Activated CD8-positive, alpha-beta memory T cell treated with anti-CD3 and anti-CD28 coated beads, Interleukin-2, amount 50 U/mL, for 1 hour (primary cell): ENCODE data around the gene RTRAF.

Experiments
- DNase-seq: peaks from one replicate; pipeline ENCODE4 v3.0.0-alpha.2; 2020; ENCODE audit errors: extremely low read depth

The RTRAF gene

GRCh38 chr14:52020866-52021717, 31.7 kb downstream of the RTRAF start:
- DNase-seq: no peak

- no peak for DNase-seq
These were observed 32.7 kb downstream of the RTRAF start for GRCh38 chr14:52021957-52022600.

DNA sequence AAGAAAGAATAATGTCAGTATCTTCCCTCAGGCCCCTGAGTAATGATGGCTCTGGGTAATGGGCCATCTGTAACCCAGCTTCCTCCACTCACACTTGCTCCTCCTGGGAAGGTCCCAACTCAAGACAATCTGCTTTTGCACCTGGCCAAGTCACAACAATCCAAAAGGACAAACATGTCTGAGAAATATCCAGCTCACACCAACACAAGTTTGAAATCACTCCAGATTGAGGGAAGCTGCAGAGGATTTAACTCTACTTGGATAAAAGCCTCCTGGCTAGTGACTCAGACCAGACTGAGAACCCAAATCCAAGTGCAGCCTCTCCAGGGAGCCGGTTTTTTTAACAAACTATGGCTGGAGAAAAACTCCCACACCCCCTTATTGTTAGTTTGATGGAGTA, 34.2 kb downstream of the RTRAF start:
- DNase-seq: no peak

GRCh38 chr14:52025310-52025709, 36.0 kb downstream of the RTRAF start:
- no peak for DNase-seq

DNA sequence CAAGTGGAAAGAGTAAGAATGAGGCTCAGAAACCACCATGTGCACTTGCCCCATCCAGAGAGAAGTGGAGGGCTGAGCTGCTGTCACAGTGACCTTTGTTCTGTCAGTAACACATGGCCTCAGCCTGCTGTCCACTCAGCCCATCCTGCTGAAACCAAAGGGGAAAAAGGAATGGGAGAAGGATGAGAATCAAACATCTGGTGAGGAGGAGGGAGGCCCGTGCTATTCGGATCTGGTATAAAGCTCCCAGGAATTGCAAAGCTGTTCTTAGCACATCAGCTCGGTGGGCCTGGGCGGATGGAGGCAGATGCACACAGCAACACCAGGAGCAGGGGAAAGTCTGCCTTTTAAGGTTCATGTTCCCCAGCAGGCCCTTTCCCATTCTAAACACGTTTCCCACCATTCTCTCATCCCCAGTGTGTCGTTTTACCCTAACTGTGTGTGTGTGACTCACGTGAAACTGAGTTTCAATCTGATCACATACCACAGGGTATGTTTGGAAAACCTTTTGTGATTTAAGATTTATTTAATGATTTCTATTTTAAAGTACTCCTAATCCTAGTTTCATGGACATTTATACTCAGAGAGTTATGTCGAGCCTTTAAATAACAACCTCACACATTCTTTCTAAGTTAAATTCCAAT, 36.8 kb downstream of the RTRAF start:
- no peak for DNase-seq

GRCh38 chr14:52026901-52027300, 37.6 kb downstream of the RTRAF start:
- no peak for DNase-seq

DNA sequence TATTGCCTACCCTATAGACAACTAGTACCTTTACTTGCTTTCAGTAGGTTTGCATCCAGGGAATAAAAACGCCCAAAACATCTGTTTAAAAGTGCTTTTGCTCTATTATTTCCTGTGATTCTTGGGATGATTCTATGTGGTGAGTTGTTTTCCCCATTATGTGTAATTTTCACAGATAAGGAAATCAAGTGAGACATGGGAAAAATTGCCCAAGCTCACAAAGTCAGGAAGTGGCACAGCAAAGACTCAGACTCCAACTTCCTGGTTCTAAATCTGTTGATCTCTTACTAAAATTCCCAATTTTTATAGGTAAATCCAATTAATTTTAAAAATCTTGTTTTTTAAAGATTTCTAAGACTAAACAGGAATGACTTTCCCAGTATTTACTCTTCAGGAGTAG, 40.5 kb downstream of the RTRAF start:
- no peak for DNase-seq

GRCh38 chr14:52031781-52032180, 42.4 kb downstream of the RTRAF start:
- no peak for DNase-seq

DNA sequence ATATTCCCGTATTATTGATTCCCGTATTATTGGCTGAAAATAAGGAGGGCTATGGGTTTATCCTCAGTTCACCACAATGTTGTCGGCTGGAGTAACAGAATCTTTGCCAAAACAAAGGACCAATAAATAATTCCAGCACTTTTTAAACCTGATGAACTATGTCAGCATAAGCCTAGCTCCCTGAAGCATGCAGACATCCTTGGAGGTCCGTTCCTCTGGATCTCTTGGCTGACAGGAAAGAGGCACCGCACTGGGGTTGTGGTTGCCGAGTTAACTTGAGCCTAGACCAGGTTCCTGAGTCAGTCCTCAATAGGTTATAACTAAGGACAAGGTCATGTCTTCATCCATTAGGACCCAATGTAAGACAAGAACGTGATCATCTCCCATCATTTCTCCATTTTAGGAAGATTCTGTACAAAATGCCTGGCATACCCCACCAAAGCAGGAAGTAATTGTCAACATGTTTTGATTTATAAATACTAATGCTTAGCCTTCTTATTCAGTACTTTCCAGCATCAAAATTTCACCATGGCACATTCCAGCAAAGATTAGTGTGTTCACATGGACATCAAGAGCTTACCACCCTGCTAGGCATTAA, 43.0 kb downstream of the RTRAF start:
- no peak for DNase-seq

- no peak for DNase-seq
These were observed 43.8 kb downstream of the RTRAF start for GRCh38 chr14:52033101-52033642.

GRCh38 chr14:52039124-52039815, 49.9 kb downstream of the RTRAF start:
- DNase-seq: no peak

GRCh38 chr14:52040598-52040997, 51.3 kb downstream of the RTRAF start:
- no peak for DNase-seq

- DNase-seq: no peak
These were observed 53.3 kb downstream of the RTRAF start for GRCh38 chr14:52042371-52043289.

GRCh38 chr14:52043690-52044089, 54.3 kb downstream of the RTRAF start:
- DNase-seq: no peak

GRCh38 chr14:52044791-52045522, 55.6 kb downstream of the RTRAF start:
- DNase-seq: no peak

- no peak for DNase-seq
These were observed 57.1 kb downstream of the RTRAF start for GRCh38 chr14:52046376-52046917.

DNA sequence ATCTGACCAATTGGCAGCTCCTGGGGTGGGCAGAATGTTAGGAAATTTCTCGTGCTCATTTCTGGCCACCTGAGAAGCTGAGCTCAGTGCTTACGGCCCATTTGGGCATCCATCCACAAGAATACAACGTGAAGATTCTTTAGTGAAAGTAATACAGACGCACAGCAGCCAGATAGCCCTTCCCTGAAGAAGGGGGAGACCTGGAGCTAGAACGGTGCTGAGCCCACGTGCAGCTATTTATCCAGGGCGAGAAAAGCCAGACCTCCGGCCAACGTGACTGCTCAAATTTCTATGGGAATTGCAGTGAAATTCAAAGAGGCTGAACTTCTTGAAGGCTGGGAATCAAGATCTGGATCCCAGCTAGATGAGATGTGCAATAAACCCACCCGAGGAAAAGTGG, 58.8 kb downstream of the RTRAF start:
- DNase-seq: no peak

DNA sequence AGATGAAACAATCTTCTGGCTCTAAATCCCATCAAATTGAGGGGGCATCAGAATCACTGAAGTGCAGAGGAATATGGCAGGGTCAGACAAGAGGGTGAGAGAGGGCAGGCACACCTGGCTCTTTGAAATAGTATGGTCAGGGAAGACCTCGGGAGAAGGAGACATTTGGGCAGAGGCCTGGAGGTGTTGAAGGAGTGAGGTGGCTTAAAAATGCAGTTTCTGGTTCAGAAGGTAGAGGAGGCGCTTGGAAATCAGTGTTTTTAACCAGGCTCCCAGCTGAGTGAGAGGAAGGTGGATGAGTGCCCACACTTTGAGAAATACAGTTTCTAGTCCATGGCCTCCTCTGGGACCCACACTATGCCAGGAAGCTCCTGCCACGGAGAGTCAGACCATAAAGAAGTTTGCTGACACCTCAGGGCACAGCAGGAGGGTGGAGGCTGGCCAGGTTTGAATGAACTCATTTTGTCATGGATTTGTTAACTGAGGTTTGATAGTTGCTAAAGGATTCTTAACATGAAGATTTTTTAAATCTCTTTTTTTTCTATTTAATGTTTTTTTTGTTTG, 59.4 kb downstream of the RTRAF start:
- no peak for DNase-seq

GRCh38 chr14:52049271-52049670, 59.9 kb downstream of the RTRAF start:
- DNase-seq: no peak
